Dedifferentiated amniotic fluid mesenchymal stem cell (primary cell): ENCODE results near the gene KIF1B.

Source experiments
- DNase-seq: peaks from one replicate; pipeline ENCODE4 v3.0.0-alpha.2; 2016; ENCODE audit errors: extremely low spot score

Gene KIF1B

DNA sequence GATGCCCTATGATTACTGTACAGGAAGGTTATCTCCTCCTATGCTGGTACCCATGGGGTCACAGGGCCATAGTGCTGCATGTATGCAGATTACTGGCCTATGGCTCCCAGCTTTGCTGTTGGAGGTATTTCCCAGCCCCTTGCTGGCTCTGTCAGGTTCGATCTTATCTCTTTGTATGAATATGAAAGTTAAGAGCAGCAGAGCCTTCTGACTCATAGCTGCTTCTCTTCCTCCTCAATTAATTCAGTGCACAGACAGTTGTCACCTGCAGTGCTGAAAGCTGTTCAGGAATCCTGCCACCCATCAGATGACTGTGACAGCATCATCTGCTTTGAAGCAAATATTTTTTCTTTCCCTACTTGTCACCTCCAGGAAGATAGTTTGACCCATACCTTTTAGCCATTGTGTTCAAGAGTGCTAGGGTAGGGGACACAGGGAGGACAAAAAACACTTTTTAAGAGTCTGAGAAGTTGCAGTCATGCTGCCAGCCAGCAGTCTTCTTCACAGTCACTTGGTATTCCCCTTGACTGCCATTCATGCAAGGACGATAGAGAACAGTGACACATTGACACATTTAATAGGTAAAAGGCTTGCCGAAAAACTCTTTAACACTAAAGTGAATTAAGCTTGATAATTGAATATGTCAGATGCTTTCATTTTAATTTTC lies 73.1 kb downstream of the KIF1B start:
- no peak for DNase-seq

GRCh38 chr1:10286244-10286643 lies 75.9 kb downstream of the KIF1B start:
- DNase-seq, result no peak

DNA sequence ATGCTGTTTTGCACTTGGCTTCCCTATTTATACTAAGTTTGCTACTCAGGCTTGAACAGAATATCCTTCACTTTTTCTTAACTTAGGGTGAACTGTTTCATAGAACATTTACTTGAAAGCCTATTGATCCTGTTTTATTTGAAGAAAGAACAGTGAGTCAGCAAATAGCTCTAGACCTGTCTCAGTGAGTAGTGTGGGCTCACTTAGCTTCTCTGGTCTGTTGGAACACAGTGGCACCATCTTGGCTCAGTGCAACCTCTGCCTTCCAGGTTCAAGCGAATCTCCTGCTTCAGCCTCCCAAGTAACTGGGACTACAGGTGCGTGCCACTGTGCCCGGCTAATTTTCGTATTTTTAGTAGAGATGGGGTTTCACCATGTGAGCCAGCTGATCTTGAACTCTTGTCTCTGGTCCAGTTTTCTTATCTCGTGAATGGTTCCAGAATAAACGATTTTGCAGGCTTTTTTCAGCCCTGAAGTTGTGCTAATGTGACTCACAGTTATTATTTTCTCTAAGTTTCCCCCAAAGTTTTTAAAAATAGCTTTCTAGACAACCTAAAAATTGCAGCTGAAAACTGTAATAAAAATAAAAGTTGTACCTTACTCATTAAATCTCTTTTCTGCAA lies 76.8 kb downstream of the KIF1B start:
- DNase-seq, result no peak

GRCh38 chr1:10288029-10288615 lies 77.8 kb downstream of the KIF1B start:
- no peak for DNase-seq

DNA sequence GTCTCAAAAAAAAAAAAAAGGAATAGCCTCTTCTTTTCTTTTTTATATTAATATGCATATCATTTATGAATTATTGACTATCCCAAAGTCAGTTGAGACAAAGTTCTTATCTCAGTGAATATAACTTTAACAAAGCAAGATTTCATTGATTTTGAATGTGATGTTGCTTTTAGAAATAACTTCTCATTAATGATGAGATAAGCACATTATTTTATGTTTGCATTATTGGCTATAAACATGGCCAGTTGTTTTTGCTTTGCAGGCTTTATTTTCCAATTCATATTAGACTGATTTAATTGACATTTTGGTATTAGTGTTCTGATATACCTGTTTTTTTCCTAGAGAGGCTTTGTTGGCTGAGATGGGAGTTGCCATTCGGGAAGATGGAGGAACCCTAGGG lies 81.3 kb downstream of the KIF1B start:
- DNase-seq, result no peak

GRCh38 chr1:10292188-10292587 lies 81.8 kb downstream of the KIF1B start:
- no peak for DNase-seq

DNA sequence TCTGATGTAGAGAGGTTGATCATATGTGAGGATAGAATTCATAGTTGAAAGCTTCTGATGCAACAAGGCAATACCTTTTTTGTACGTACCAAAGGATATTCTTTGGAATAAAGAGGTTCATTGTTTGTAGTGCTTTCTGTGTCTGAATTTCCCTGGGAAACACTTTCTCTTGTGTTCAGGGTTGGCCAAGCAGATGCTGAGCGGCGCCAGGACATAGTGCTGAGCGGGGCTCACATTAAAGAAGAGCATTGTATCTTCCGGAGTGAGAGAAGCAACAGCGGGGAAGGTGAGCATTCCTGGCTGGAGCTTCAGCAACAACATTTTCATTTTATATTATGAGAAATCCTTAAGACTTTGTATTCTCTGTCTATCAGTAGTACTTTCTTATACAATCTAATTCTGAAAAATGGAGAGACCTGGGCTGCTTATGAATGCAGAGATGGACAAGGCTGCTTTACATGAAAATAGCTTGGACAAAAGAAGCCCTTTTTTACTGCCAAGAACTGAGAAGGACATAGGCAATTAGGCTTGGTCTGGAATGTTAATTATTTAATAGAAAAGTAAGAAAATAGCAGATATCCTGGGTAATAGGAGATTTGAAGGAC lies 85.2 kb downstream of the KIF1B start:
- DNase-seq, result no peak

DNA sequence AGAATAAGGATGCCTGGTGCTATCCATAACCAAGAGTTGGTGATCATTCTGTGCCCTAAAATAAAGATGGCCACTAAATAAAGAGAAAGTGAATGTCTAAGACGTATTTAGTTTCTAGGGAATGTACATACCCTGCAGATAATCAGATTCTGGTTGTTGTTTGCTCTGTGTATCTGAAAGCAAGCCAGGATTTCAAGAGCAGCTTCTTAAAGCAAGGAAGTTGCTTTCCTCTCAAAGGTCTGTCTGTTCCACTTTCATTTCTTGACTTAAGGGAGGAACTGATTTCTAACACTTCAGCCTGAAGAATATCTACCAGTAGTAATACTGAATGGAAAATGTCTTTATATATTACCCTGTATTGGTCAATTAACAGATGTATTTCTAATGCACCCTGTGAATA lies 88.8 kb downstream of the KIF1B start:
- DNase-seq, result no peak

DNA sequence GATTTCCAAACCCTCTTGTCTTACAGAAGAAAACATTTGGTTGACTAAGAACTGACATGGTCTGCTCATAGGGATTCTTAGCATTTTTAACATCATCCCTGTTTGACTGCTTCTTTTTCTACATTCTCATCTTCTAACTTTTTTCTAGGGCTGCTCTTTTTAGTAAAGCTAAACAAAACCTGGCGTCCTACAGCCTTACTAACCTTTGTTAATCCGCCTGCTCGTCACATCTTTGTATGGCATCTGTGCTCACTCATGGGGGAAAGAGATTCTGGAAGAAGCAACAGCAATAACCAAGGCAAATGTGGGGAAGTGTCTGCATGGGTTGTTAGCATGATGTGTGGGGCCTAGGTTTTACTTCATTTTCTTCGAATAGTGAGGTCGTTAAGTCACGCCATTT lies 92.0 kb downstream of the KIF1B start:
- no peak for DNase-seq

GRCh38 chr1:10304295-10304694 lies 93.9 kb downstream of the KIF1B start:
- DNase-seq, result no peak

- no peak for DNase-seq
Measured at GRCh38 chr1:10306435-10306834, 96.1 kb downstream of the KIF1B start.

GRCh38 chr1:10308001-10308400 lies 97.6 kb downstream of the KIF1B start:
- DNase-seq, result no peak

- DNase-seq, result no peak
Measured at GRCh38 chr1:10309243-10310011, 99.1 kb downstream of the KIF1B start.

DNA sequence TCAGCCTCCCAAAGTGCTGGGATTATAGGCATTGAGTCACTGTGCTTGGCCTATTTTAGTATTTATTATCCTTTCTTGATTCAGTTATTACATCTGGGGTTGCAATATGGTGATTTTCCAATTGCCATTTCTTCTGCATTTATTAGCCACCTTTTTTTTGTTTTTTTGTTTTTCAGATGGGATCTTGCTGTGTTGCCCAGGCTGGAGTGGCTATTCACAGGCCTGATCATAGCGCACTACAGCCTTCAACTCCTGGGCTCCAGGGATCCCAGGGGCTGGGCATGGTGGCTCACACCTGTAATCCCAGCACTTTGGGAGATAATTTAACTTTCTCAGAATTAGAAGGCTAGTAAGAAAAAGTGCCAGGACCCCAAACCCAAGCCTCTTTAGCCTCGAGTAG lies 106.4 kb downstream of the KIF1B start:
- DNase-seq, result no peak

GRCh38 chr1:10319750-10320149 lies 109.4 kb downstream of the KIF1B start:
- no peak for DNase-seq

- no peak for DNase-seq
Measured at GRCh38 chr1:10320336-10320735, 110.0 kb downstream of the KIF1B start.

DNA sequence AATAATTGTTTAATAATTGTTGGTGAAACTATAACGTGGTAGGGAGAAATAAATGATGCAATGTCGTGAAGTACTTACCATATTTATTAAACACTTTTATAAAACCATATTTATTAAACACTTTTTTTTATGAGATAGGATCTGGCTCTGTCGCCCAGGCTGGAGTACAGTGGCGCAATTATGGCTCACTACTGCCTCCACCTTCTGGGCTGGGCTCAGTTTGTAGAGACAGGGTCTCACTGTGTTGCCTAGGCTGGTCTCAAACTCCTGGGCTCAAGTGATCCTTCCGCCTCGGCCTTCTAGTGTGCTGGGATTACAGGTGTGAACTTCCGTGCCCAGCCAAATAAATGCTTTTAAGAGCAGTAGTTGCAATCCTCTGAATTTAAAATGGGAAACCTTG lies 112.5 kb downstream of the KIF1B start:
- DNase-seq, result no peak

- DNase-seq, result no peak
Measured at GRCh38 chr1:10324627-10325026, 114.3 kb downstream of the KIF1B start.

DNA sequence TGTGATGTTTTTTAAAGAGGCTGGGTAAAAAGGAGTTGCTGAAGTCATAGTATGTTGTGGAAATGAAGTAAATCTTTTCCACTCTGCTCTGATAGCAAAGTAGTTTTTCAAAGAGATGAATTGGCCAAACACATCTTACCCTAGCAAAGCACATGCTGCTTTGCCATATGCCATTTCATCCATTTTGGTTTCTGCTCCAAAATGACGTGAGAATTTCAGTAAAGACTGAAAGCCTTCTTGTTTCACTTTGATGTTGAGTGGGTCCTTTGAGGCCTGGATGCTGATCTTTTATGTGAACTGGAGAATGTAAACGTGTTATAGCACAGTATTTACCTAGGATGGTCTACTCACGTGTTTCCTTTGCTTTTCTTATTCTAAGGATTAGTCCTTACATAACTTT lies 115.2 kb downstream of the KIF1B start:
- DNase-seq, result no peak

GRCh38 chr1:10326251-10326650 lies 115.9 kb downstream of the KIF1B start:
- no peak for DNase-seq

- DNase-seq, result no peak
Measured at GRCh38 chr1:10328180-10328963, 118.0 kb downstream of the KIF1B start.

- DNase-seq, result no peak
Measured at GRCh38 chr1:10337436-10337835, 127.1 kb downstream of the KIF1B start.
